Ishikawa (cell line): Measurements from ENCODE around the gene SGK1.

Experiments
- CEBPB ChIP-seq: IDR thresholded peaks from 2 replicates; pipeline ENCODE4 v1.6.1; 2012
- CREB1 ChIP-seq: IDR thresholded peaks from 2 replicates; pipeline ENCODE4 v1.6.1; 2012; ENCODE audit warnings: low read depth
- EGR1 ChIP-seq: IDR thresholded peaks from 2 replicates; pipeline ENCODE4 v1.6.1; 2012
- EP300 ChIP-seq: IDR thresholded peaks from 2 replicates; pipeline ENCODE4 v1.6.1; 2012; ENCODE audit warnings: borderline replicate concordance
- FOXM1 ChIP-seq: IDR thresholded peaks from 2 replicates; pipeline ENCODE4 v1.6.1; 2012; ENCODE audit warnings: low read depth, borderline replicate concordance
- MAX ChIP-seq: IDR thresholded peaks from 2 replicates; pipeline ENCODE4 v1.6.1; 2012
- NFIC ChIP-seq: IDR thresholded peaks from 2 replicates; pipeline ENCODE4 v1.6.1; 2012
- RAD21 ChIP-seq: IDR thresholded peaks from 2 replicates; pipeline ENCODE4 v1.6.1; 2012; ENCODE audit warnings: low read depth
- REST ChIP-seq: IDR thresholded peaks from 2 replicates; pipeline ENCODE4 v1.6.1; 2012; ENCODE audit warnings: low read depth, mild to moderate bottlenecking
- TAF1 ChIP-seq: IDR thresholded peaks from 2 replicates; pipeline ENCODE4 v1.6.1; 2012; ENCODE audit warnings: low read depth, mild to moderate bottlenecking
- TCF12 ChIP-seq: IDR thresholded peaks from 2 replicates; pipeline ENCODE4 v1.6.1; 2012; ENCODE audit warnings: low read depth
- TEAD4 ChIP-seq: IDR thresholded peaks from 2 replicates; pipeline ENCODE4 v1.6.1; 2012
- USF1 ChIP-seq: IDR thresholded peaks from 2 replicates; pipeline ENCODE4 v1.6.1; 2012
- YY1 ChIP-seq: IDR thresholded peaks from 2 replicates; pipeline ENCODE4 v1.6.1; 2012; ENCODE audit warnings: low read depth
- ZBTB7A ChIP-seq: IDR thresholded peaks from 2 replicates; pipeline ENCODE4 v1.6.1; 2012; ENCODE audit warnings: low read depth

The SGK1 gene

GRCh38 chr6:134245706-134246105 lies 72.2 kb downstream of the SGK1 start:
- no peak for TF ChIP-seq USF1
- TF ChIP-seq RAD21 = no peak

- TF ChIP-seq FOXM1 (no peak), NFIC (no peak), EP300 (no peak), CEBPB (no peak), TCF12 (no peak), EGR1 (no peak), RAD21 (no peak), CREB1 (no peak), YY1 (no peak), ZBTB7A (no peak), REST (no peak), TAF1 (no peak), MAX (no peak), TEAD4 (no peak), USF1 (no peak)
These were observed 72.9 kb downstream of the SGK1 start for GRCh38 chr6:134245041-134245440.

GRCh38 chr6:134240665-134241431 lies 77.1 kb downstream of the SGK1 start:
- TF ChIP-seq ZBTB7A (no peak), RAD21 (no peak), TEAD4 (no peak), FOXM1 (no peak), NFIC (no peak), YY1 (no peak), TCF12 (no peak), MAX (no peak), TAF1 (no peak), CEBPB (no peak), EP300 (no peak), EGR1 (no peak), REST (no peak), CREB1 (no peak)

GRCh38 chr6:134238960-134239795 lies 78.7 kb downstream of the SGK1 start:
- TF ChIP-seq RAD21 (no peak), ZBTB7A (no peak), MAX (no peak), TEAD4 (no peak)

GRCh38 chr6:134238006-134238405 lies 79.9 kb downstream of the SGK1 start:
- no peak for TF ChIP-seq MAX
- no peak for TF ChIP-seq NFIC
- no peak for TF ChIP-seq YY1
- no peak for TF ChIP-seq TCF12
- no peak for TF ChIP-seq CREB1
- no peak for TF ChIP-seq TAF1
